GM12878 (cell line): ENCODE data around the gene TRIM6. TPM values are rescaled to one million over a fixed set of nuclear protein-coding genes. Genes with fewer than 3 reads are reported as not detected.

ENCODE experiments used
- ATAC-seq: fragments of 200-7000 bp; cut with Tn5 transposase; 3 replicates; pipeline ENCODE4 v1.9.1; 2020; ENCODE audit warnings: mild to moderate bottlenecking, moderate library complexity
- BruUV-seq: library from RNA; stranded (reverse); fragments of 400-500 nt; replicated peaks from 2 replicates; lab custom pipeline; 2021; lab: Mats Ljungman, UMichigan
- CTCF ChIA-PET: fragments of 300-600 bp; sonication (Branson Sonifier 250); formaldehyde crosslinking; extraction: SDS; loops from one replicate; lab custom pipeline; 2021; ENCODE audit warnings: inconsistent platforms; lab: Yijun Ruan, JAX
- POLR2A ChIA-PET: fragments of 350-600 bp; formaldehyde crosslinking; extraction: SDS; loops from one replicate; lab custom pipeline; 2021; ENCODE audit warnings: inconsistent platforms; lab: Charles Lee
- RAD21 ChIA-PET: fragments of 300-600 bp; sonication (Branson Sonifier 250); formaldehyde crosslinking; loops from one replicate; lab custom pipeline; 2023; ENCODE audit warnings: antibody characterized with exemption; ENCODE audit not compliant: unreplicated experiment; lab: Charles Lee
- SMC1A ChIA-PET: fragments of 300-600 bp; sonication (Branson Sonifier 250); formaldehyde crosslinking; loops from one replicate; lab custom pipeline; 2023; ENCODE audit not compliant: unreplicated experiment, uncharacterized antibody; lab: Charles Lee
- DNase-seq: peaks from one replicate; pipeline ENCODE4 v3.0.0-alpha.2; 2011; ENCODE audit warnings: low read depth, low spot score
- FAIRE-seq: peaks from 3 replicates; lab custom pipeline; 2011; peaks lifted over from hg19 to GRCh38; lab: Jason Lieb, UNC
- H2AFZ ChIP-seq: 2 replicates; pipeline ENCODE4 v1.6.0; 2011; ENCODE audit warnings: low read depth, low read length, control low read depth; ENCODE audit not compliant: control insufficient read depth
- H3K27ac ChIP-seq: 2 replicates; pipeline ENCODE4 v1.5.1; 2011; ENCODE audit warnings: control low read depth; ENCODE audit not compliant: control insufficient read depth, insufficient read depth
- H3K27me3 ChIP-seq, 2 experiments: replicated peaks in 1 of 2; 2 replicates each; pipeline versions ENCODE4 v1.6.0 to v1.6.1; 2011; ENCODE audit warnings: low read length in 1 of 2; ENCODE audit not compliant: control insufficient read depth in 2 of 2, insufficient read depth in 2 of 2
- H3K36me3 ChIP-seq, 2 experiments: 2 replicates each; pipeline ENCODE4 v1.5.1; 2011; ENCODE audit warnings: low read length in 1 of 2; ENCODE audit not compliant: control insufficient read depth in 2 of 2, insufficient read depth in 2 of 2
- H3K4me1 ChIP-seq: 2 replicates; pipeline ENCODE4 v1.6.1; 2011; ENCODE audit warnings: mild to moderate bottlenecking, low read length, moderate library complexity, mixed read lengths; ENCODE audit not compliant: control insufficient read depth, insufficient read depth
- H3K4me2 ChIP-seq: 2 replicates; pipeline ENCODE4 v1.6.0; 2011; ENCODE audit warnings: control low read depth; ENCODE audit not compliant: control insufficient read depth, insufficient read depth
- H3K4me3 ChIP-seq: fragments of 200-600 bp; sonication (generic); 2 replicates; pipeline ENCODE4 v1.5.1; 2016
- H3K79me2 ChIP-seq: 2 replicates; pipeline ENCODE4 v1.6.0; 2011; ENCODE audit warnings: low read length; ENCODE audit not compliant: control insufficient read depth, insufficient read depth
- H3K9ac ChIP-seq: 2 replicates; pipeline ENCODE4 v1.8.0; 2011; ENCODE audit warnings: low read length, control low read depth, mixed read lengths; ENCODE audit not compliant: control insufficient read depth, insufficient read depth
- H3K9me3 ChIP-seq: replicated peaks from 3 replicates; pipeline ENCODE4 v1.5.1; 2011; ENCODE audit warnings: mild to moderate bottlenecking, low read length; ENCODE audit not compliant: control insufficient read depth, insufficient read depth
- H4K20me1 ChIP-seq: 2 replicates; pipeline ENCODE4 v1.6.0; 2011; ENCODE audit not compliant: control insufficient read depth, insufficient read depth
- ATF7 ChIP-seq: fragments of 450-650 bp; IDR thresholded peaks from 2 replicates; pipeline ENCODE4 v1.6.1; 2016; ENCODE audit warnings: low read depth, mild to moderate bottlenecking
- CHD2 ChIP-seq: IDR thresholded peaks from 2 replicates; pipeline ENCODE4 v1.6.1; 2011; ENCODE audit warnings: low read depth, low read length, improper control_type of control experiment, borderline replicate concordance
- CREM ChIP-seq: IDR thresholded peaks from 2 replicates; pipeline ENCODE4 v1.6.1; 2014; ENCODE audit warnings: antibody characterized with exemption, low read depth
- IKZF2 ChIP-seq, 2 experiments: fragments of 450-650 bp; IDR thresholded peaks; 2 replicates each; pipeline ENCODE4 v1.6.1; 2017; ENCODE audit warnings: mild to moderate bottlenecking in 2 of 2, moderate library complexity in 2 of 2
- KLF5 ChIP-seq: fragments of 450-650 bp; IDR thresholded peaks from 2 replicates; pipeline ENCODE4 v1.6.1; 2014; ENCODE audit warnings: mild to moderate bottlenecking; ENCODE audit not compliant: partially characterized antibody
- POLR2A ChIP-seq: IDR thresholded peaks from 2 replicates; pipeline ENCODE4 v1.6.1; 2011; ENCODE audit warnings: low read depth, mild to moderate bottlenecking, low read length
- RUNX3 ChIP-seq: IDR thresholded peaks from 2 replicates; pipeline ENCODE4 v1.6.1; 2012; ENCODE audit warnings: low read length, inconsistent platforms
- SMAD1 ChIP-seq: fragments of 450-650 bp; IDR thresholded peaks from 2 replicates; pipeline ENCODE4 v1.6.1; 2018; ENCODE audit warnings: mild to moderate bottlenecking, low read depth; ENCODE audit not compliant: partially characterized antibody
- SMARCA5 ChIP-seq: fragments of 450-650 bp; IDR thresholded peaks from 2 replicates; pipeline ENCODE4 v1.6.1; 2017; ENCODE audit warnings: mild to moderate bottlenecking
- TCF7 ChIP-seq: IDR thresholded peaks from 2 replicates; pipeline ENCODE4 v1.6.1; 2014; ENCODE audit warnings: antibody characterized with exemption, borderline replicate concordance
- WGBS: methylation state at CpG from one replicate; pipeline ENCODE4 v1.1.6; 2016; ENCODE audit warnings: low lambda C conversion rate; ENCODE audit not compliant: insufficient replicate concordance, insufficient coverage; ENCODE audit errors: missing lambda C conversion rate; 5-methylcytosine and 5-hydroxymethylcytosine counted together
- in situ Hi-C: fragments of 300-500 bp; cut with MboI; formaldehyde crosslinking; loops from 9 replicates; pipeline ENCODE4 v1.14.3; 2018; ENCODE audit warnings: mixed read lengths
- intact Hi-C: fragments of 100-400 bp; cut with micrococcal nuclease; formaldehyde crosslinking; loops from one replicate; pipeline ENCODE4 v1.14.2; 2022; ENCODE audit not compliant: unreplicated experiment
- polyA plus RNA-seq, 11 experiments: library from polyadenylated mRNA; depleted of rRNA in 4 of 11; unstranded in 6 of 11; stranded (reverse) in 5 of 11; fragments of >200 nt; fragmentation: Nextera tagmentation in 4 of 11; fragmentation: Illumina TruSeq in 1 of 11; extraction: Ambion mirVana in 4 of 11; extraction: Trizol in 1 of 11; gene quantifications; 1 replicate in 1 of 11; 2 replicates in 10 of 11; pipeline versions ENCODE4 v1.2.1 to v1.2.3, GENCODE V29; 2011 to 2016; ENCODE audit warnings: inconsistent platforms in 2 of 11, missing spikeins in 2 of 11, low read depth in 1 of 11
- total RNA-seq, 4 experiments: library from RNA; depleted of rRNA in 3 of 4; stranded (reverse); fragments of >200 nt in 3 of 4; fragmentation: Illumina TruSeq in 1 of 4; extraction: Trizol in 1 of 4; gene quantifications; 2 replicates each; pipeline versions ENCODE4 v1.2.1 to v1.2.3, GENCODE V29; 2013 to 2021
- TF ChIP-seq, protein P1 (sequence below): fragments of 450-650 bp; IDR thresholded peaks from 2 replicates; pipeline ENCODE4 v1.6.1; 2016; ENCODE audit warnings: mild to moderate bottlenecking, moderate library complexity, borderline replicate concordance
- TF ChIP-seq, protein P2 (sequence below): fragments of 450-650 bp; formaldehyde crosslinking; IDR thresholded peaks from 2 replicates; pipeline ENCODE4 v1.4.0; 2022; ENCODE audit warnings: mild to moderate bottlenecking, moderate library complexity
- TF ChIP-seq, protein P3 (sequence below): IDR thresholded peaks from 2 replicates; pipeline ENCODE4 v1.6.1; 2011; ENCODE audit warnings: borderline replicate concordance, low read depth, mild to moderate bottlenecking, moderate library complexity, low read length; ENCODE audit not compliant: insufficient read depth, poor library complexity, severe bottlenecking

Gene TRIM6
- total and polyA plus RNA-seq, 10 of the 15 experiments (the other 5 are each of a cell fraction or from before 2014, with no cell fraction given) = 1.4 to 6.8 (median 4.2) TPM

DNA sequence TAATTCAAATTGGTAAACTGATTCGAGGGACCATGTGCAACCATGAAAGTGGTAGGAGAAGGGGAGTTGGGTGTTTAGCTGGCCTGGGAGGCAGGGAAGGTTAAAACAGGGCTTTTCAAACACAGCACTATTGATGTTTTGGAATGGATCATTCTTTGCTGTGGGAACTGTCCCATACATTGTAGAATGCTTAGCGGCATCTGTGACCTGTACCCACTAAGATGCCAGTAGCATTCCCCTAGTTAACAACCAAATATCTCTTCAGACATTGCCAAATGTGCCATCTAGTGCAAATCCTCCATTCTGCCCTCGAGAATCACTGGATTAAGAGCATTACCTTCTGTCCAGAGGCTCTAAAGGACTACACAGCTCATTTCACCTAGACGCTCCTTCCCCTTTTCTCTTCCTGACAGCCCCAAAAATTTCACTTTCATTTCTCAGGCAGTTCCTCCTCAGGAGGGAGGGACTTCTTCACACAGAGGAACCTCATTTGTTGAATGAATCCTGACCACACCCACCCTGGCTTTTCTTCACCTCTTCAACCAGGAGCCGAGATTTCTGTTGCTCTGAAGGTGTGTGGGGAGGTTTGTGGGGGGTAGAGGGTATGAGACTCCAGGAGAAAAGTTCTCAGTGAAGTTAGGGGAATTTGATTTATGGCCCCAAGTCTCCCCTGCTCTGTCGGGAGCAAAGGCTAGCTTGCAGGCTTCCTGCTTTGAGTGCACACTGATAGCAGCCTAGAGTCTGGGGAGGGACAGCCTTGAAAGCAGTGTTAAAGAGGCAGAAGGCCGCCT lies 28.2 kb downstream of the TRIM6 start, which contains the start of gene TRIM34:
TSS of gene TRIM34 (plus strand) at position 513 of the 791 bp plus-strand sequence. CDS start 7,331 bp downstream, outside the sequence.
- Histone ChIP-seq H3K4me2 (peak within 1 kb of the TSS; percentile 82), H3K79me2 (peaks cover 17% of the 10 kb centered on the region), H3K9me3 (no peaks in the 10 kb centered on the region; the same call in 2 of the 3 replicates), H3K9ac (peak within 1 kb of the TSS; percentile 100), H4K20me1 (no peaks in the 10 kb centered on the region), H3K27ac (peak within 1 kb of the TSS; percentile 100), H3K36me3 (no peaks in the 10 kb centered on the region), H3K27me3 (no peaks in the 10 kb centered on the region), H2AFZ (peak within 1 kb of the TSS; percentile 73), H3K4me1 (peaks cover 2% of the 10 kb centered on the region; the same call in 1 of the 2 replicates), H3K4me3 (peak within 1 kb of the TSS; percentile 97)
- ChIA-PET SMC1A (interaction anchor here (0.7 to 3.0 kb wide), 12 partner anchors 9 to 254 kb away, joined by 3 to 21 read pairs (median 3); partner anchors contain the start of genes TRIM22 and TRIM5), POLR2A (interaction anchor here (0.9 to 4.1 kb wide), 10 partner anchors 10 to 132 kb away, joined by 3 to 38 read pairs (median 6); partner anchors contain the start of genes TRIM22 and TRIM5), CTCF (interaction anchor here (0.6 to 4.0 kb wide), 5 partner anchors 11 to 89 kb away, joined by 3 to 25 read pairs (median 4); partner anchors contain the start of gene TRIM5), RAD21 (interaction anchor here (0.8 to 2.5 kb wide), 6 partner anchors 9 to 266 kb away, joined by 3 to 20 read pairs (median 3); partner anchors contain the start of genes TRIM22 and TRIM5)
- FAIRE-seq = peak; percentile 88
- intact Hi-C loops (loop anchor here (2.0 kb wide), 1 partner anchor 60 kb away; the partner anchor contains the start of gene TRIM5), in situ Hi-C loops (loop anchor here (10.0 kb wide), 1 partner anchor 1120 kb away; no protein-coding TSS in a partner anchor)
- 0% methylated on average over 7 of the region's 7 CpGs for WGBS
- TSS peak; percentile 98 for BruUV-seq
- DNase-seq = peak; percentile 90
- peak; percentile 94 for ATAC-seq
- TF ChIP-seq TCF7 (no peak), CHD2 (peak; percentile 46; the same call in 1 of the 2 replicates), KLF5 (no peak), SMARCA5 (peak; percentile 15; the same call in 1 of the 2 replicates), CREM (no peak), POLR2A (peak; percentile 84), IKZF2 (IDR thresholded peaks at IDR 0.05) (peak in 1 of 2 experiments; percentile 66), ATF7 (peak; percentile 33; the same call in 1 of the 2 replicates), SMAD1 (no peak), RUNX3 (peak; percentile 54; the same call in 1 of the 2 replicates)
- TF ChIP-seq, protein P1, sequence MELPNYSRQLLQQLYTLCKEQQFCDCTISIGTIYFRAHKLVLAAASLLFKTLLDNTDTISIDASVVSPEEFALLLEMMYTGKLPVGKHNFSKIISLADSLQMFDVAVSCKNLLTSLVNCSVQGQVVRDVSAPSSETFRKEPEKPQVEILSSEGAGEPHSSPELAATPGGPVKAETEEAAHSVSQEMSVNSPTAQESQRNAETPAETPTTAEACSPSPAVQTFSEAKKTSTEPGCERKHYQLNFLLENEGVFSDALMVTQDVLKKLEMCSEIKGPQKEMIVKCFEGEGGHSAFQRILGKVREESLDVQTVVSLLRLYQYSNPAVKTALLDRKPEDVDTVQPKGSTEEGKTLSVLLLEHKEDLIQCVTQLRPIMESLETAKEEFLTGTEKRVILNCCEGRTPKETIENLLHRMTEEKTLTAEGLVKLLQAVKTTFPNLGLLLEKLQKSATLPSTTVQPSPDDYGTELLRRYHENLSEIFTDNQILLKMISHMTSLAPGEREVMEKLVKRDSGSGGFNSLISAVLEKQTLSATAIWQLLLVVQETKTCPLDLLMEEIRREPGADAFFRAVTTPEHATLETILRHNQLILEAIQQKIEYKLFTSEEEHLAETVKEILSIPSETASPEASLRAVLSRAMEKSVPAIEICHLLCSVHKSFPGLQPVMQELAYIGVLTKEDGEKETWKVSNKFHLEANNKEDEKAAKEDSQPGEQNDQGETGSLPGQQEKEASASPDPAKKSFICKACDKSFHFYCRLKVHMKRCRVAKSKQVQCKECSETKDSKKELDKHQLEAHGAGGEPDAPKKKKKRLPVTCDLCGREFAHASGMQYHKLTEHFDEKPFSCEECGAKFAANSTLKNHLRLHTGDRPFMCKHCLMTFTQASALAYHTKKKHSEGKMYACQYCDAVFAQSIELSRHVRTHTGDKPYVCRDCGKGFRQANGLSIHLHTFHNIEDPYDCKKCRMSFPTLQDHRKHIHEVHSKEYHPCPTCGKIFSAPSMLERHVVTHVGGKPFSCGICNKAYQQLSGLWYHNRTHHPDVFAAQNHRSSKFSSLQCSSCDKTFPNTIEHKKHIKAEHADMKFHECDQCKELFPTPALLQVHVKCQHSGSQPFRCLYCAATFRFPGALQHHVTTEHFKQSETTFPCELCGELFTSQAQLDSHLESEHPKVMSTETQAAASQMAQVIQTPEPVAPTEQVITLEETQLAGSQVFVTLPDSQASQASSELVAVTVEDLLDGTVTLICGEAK = 0 out of 2 replicates have a peak, but pooled peaks have one; percentile 8
- TF ChIP-seq, protein P2, sequence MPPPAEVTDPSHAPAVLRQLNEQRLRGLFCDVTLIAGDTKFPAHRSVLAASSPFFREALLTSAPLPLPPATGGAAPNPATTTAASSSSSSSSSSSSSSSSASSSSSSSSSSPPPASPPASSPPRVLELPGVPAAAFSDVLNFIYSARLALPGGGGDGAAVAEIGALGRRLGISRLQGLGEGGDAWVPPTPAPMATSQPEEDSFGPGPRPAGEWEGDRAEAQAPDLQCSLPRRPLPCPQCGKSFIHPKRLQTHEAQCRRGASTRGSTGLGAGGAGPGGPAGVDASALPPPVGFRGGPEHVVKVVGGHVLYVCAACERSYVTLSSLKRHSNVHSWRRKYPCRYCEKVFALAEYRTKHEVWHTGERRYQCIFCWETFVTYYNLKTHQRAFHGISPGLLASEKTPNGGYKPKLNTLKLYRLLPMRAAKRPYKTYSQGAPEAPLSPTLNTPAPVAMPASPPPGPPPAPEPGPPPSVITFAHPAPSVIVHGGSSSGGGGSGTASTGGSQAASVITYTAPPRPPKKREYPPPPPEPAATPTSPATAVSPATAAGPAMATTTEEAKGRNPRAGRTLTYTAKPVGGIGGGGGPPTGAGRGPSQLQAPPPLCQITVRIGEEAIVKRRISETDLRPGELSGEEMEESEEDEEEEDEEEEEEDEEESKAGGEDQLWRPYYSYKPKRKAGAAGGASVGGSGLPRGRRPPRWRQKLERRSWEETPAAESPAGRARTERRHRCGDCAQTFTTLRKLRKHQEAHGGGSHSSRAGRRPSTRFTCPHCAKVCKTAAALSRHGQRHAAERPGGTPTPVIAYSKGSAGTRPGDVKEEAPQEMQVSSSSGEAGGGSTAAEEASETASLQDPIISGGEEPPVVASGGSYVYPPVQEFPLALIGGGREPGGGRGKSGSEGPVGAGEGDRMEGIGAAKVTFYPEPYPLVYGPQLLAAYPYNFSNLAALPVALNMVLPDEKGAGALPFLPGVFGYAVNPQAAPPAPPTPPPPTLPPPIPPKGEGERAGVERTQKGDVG (CRISPR knock-in tag) = no peak
- TF ChIP-seq, protein P3, sequence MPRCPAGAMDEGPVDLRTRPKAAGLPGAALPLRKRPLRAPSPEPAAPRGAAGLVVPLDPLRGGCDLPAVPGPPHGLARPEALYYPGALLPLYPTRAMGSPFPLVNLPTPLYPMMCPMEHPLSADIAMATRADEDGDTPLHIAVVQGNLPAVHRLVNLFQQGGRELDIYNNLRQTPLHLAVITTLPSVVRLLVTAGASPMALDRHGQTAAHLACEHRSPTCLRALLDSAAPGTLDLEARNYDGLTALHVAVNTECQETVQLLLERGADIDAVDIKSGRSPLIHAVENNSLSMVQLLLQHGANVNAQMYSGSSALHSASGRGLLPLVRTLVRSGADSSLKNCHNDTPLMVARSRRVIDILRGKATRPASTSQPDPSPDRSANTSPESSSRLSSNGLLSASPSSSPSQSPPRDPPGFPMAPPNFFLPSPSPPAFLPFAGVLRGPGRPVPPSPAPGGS = no peak
